Liver (tissue), 9 donors: ENCODE measurements around the gene AFAP1. TPM values are rescaled to one million over a fixed set of nuclear protein-coding genes. Genes with fewer than 3 reads are reported as not detected.

Experiments
- DNase-seq: peaks from one replicate; pipeline ENCODE4 v3.0.0-alpha.2; 2017; ENCODE audit warnings: low spot score
- H3K27ac ChIP-seq, 2 donors: one replicate each; pipeline ENCODE4 v1.7.0; 2013; ENCODE audit warnings: inconsistent platforms in 2 of 2, low read length in 2 of 2, control low read depth in 1 of 2, low read depth in 1 of 2, mild to moderate bottlenecking in 1 of 2
- H3K27me3 ChIP-seq, 4 donors: one replicate each; pipeline versions ENCODE4 v1.6.1 to v1.7.0; 2013; ENCODE audit warnings: low read length in 3 of 4, inconsistent platforms in 1 of 4, mild to moderate bottlenecking in 1 of 4, moderate library complexity in 1 of 4; ENCODE audit not compliant: control insufficient read depth in 4 of 4, insufficient read depth in 4 of 4
- H3K36me3 ChIP-seq, 4 donors: one replicate each; pipeline versions ENCODE4 v1.6.1 to v1.7.0; 2013; ENCODE audit warnings: low read length in 3 of 4, mild to moderate bottlenecking in 3 of 4, low read depth in 1 of 4, moderate library complexity in 1 of 4; ENCODE audit not compliant: control insufficient read depth in 4 of 4, insufficient read depth in 3 of 4
- H3K4me1 ChIP-seq, 4 donors: one replicate each; pipeline versions ENCODE4 v1.6.1 to v1.7.0; 2013; ENCODE audit warnings: low read length in 3 of 4, mild to moderate bottlenecking in 3 of 4, moderate library complexity in 1 of 4; ENCODE audit not compliant: control insufficient read depth in 4 of 4, insufficient read depth in 4 of 4
- H3K4me3 ChIP-seq, 3 donors: one replicate each; pipeline versions ENCODE4 v1.6.1 to v1.7.0; 2013; ENCODE audit warnings: low read length in 3 of 3, control low read depth in 1 of 3, low read depth in 1 of 3, mild to moderate bottlenecking in 1 of 3
- H3K9ac ChIP-seq, 2 donors: one replicate each; pipeline ENCODE4 v1.7.0; 2013; ENCODE audit warnings: low read length in 2 of 2, mild to moderate bottlenecking in 2 of 2, moderate library complexity in 2 of 2, control low read depth in 1 of 2, low read depth in 1 of 2
- H3K9me3 ChIP-seq, 4 donors: one replicate each; pipeline versions ENCODE4 v1.6.1 to v1.7.0; 2013; ENCODE audit warnings: low read length in 3 of 4; ENCODE audit not compliant: control insufficient read depth in 4 of 4
- EGR1 ChIP-seq, 2 donors: IDR thresholded peaks; 2 replicates each; pipeline ENCODE4 v1.6.1; 2016 to 2018; ENCODE audit warnings: antibody characterized with exemption in 2 of 2, low read depth in 2 of 2
- FOXA1 ChIP-seq: IDR thresholded peaks from 2 replicates; pipeline ENCODE4 v1.6.1; 2016; ENCODE audit warnings: antibody characterized with exemption
- FOXA2 ChIP-seq: IDR thresholded peaks from 2 replicates; pipeline ENCODE4 v1.6.1; 2016; ENCODE audit warnings: antibody characterized with exemption
- GABPA ChIP-seq, 2 donors: IDR thresholded peaks in 1 of 2; conservative IDR thresholded peaks in 1 of 2; 2 replicates each; pipeline ENCODE4 v1.6.1; 2016; ENCODE audit warnings: antibody characterized with exemption in 2 of 2, mild to moderate bottlenecking in 1 of 2, moderate library complexity in 1 of 2
- HNF4A ChIP-seq, 2 donors: conservative IDR thresholded peaks; 2 replicates each; pipeline ENCODE4 v1.6.1; 2016; ENCODE audit warnings: antibody characterized with exemption in 2 of 2, mild to moderate bottlenecking in 2 of 2
- HNF4G ChIP-seq: IDR thresholded peaks from 2 replicates; pipeline ENCODE4 v1.6.1; 2016; ENCODE audit warnings: antibody characterized with exemption
- JUND ChIP-seq, 2 donors: IDR thresholded peaks; 2 replicates each; pipeline ENCODE4 v1.6.1; 2016; ENCODE audit warnings: antibody characterized with exemption in 2 of 2
- RAD21 ChIP-seq, 2 donors: IDR thresholded peaks; 2 replicates each; pipeline ENCODE4 v1.6.1; 2016; ENCODE audit warnings: antibody characterized with exemption in 2 of 2, mild to moderate bottlenecking in 2 of 2
- RXRA ChIP-seq, 2 donors: IDR thresholded peaks; 2 replicates each; pipeline ENCODE4 v1.6.1; 2017 to 2018; ENCODE audit warnings: antibody characterized with exemption in 2 of 2, mild to moderate bottlenecking in 1 of 2
- SP1 ChIP-seq: IDR thresholded peaks from 2 replicates; pipeline ENCODE4 v1.6.1; 2018; ENCODE audit warnings: antibody characterized with exemption, mild to moderate bottlenecking
- TAF1 ChIP-seq: conservative IDR thresholded peaks from 2 replicates; pipeline ENCODE4 v1.6.1; 2016; ENCODE audit warnings: antibody characterized with exemption, mild to moderate bottlenecking
- YY1 ChIP-seq: IDR thresholded peaks from 2 replicates; pipeline ENCODE4 v1.6.1; 2016; ENCODE audit warnings: antibody characterized with exemption, mild to moderate bottlenecking
- WGBS: extraction: QIAGEN DNeasy Blood & Tissue Kit; methylation state at CpG from one replicate; pipeline ENCODE4 v1.1.7; 2013; 5-methylcytosine and 5-hydroxymethylcytosine counted together
- polyA plus RNA-seq, 2 donors: library from polyadenylated mRNA; stranded (reverse) in 1 of 2; unstranded in 1 of 2; fragments of 200-250 nt in 1 of 2; fragments of >200 nt in 1 of 2; fragmentation: Nextera tagmentation in 1 of 2; extraction: Ambion mirVana in 1 of 2; gene quantifications; one replicate each; pipeline versions ENCODE4 v1.2.1 to v1.2.3, GENCODE V29; 2013 to 2015
- total RNA-seq, 2 donors: library from RNA; depleted of rRNA; stranded (reverse); fragments of >200 nt; gene quantifications; one replicate each; pipeline ENCODE4 v1.2.3, GENCODE V29; 2014
- TF ChIP-seq, protein P1 (sequence below): IDR thresholded peaks from 2 replicates; pipeline ENCODE4 v1.6.1; 2016; ENCODE audit warnings: antibody characterized with exemption
- TF ChIP-seq, protein P2 (sequence below): IDR thresholded peaks from 2 replicates; pipeline ENCODE4 v1.6.1; 2016; ENCODE audit warnings: antibody characterized with exemption
- TF ChIP-seq, protein P3 (sequence below): fragments of 150-350 bp; IDR thresholded peaks from 2 replicates; pipeline ENCODE4 v1.5.1; 2017; ENCODE audit warnings: improper control_type of control experiment, low read depth, low read length; ENCODE audit not compliant: missing input control
- TF ChIP-seq, protein P4 (sequence below): IDR thresholded peaks from 2 replicates; pipeline ENCODE4 v1.6.1; 2016; ENCODE audit warnings: antibody characterized with exemption
- donor health status: healthy.
- donor health status: healthy.
- donor health status: healthy.
- donor health status: healthy.
- donor health status: healthy.

AFAP1 gene
- total and polyA plus RNA-seq, 4 donors, result 0.40 to 3.2 (median 1.6) TPM

DNA sequence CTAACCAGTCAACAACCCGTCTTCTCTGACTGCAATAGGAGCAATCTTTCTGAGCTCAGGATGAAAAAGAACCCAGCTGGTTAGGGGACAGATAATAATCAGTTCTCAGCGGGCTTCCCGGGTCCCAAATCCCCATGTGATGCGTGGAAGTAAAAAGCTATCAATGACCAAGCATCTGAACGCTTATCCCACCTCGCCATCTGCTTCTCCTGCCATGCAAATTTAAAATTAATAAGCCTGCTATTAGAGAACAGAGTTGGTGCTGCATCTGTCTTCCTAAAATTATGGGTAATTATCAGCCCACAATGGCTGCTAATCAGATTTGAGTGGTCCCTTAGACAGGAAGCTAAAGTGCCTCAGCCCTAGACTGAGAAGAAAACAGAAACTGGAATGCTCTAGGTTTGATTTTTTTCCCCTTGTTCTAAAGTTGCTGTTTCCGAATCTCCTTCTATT is 37.5 kb downstream of the AFAP1 start:
- DNase-seq, result no peak
- H3K9ac ChIP-seq, result no peak overlapping the region
- H3K27ac ChIP-seq, result no peak overlapping the region
- H3K36me3 ChIP-seq, result no peaks in the 10 kb centered on the region
- peaks cover 0 to 2% (median 0%) of the 10 kb centered on the region in 4 donors for H3K27me3 ChIP-seq
- 68% methylated on average over 7 of the region's 7 CpGs for WGBS
- H3K4me3 ChIP-seq, result no peak overlapping the region
- H3K9me3 ChIP-seq, result no peaks in the 10 kb centered on the region
- TF ChIP-seq FOXA2, result no peak
- TF ChIP-seq, protein P1, sequence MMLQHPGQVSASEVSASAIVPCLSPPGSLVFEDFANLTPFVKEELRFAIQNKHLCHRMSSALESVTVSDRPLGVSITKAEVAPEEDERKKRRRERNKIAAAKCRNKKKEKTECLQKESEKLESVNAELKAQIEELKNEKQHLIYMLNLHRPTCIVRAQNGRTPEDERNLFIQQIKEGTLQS, result no peak
- TF ChIP-seq, protein P2, sequence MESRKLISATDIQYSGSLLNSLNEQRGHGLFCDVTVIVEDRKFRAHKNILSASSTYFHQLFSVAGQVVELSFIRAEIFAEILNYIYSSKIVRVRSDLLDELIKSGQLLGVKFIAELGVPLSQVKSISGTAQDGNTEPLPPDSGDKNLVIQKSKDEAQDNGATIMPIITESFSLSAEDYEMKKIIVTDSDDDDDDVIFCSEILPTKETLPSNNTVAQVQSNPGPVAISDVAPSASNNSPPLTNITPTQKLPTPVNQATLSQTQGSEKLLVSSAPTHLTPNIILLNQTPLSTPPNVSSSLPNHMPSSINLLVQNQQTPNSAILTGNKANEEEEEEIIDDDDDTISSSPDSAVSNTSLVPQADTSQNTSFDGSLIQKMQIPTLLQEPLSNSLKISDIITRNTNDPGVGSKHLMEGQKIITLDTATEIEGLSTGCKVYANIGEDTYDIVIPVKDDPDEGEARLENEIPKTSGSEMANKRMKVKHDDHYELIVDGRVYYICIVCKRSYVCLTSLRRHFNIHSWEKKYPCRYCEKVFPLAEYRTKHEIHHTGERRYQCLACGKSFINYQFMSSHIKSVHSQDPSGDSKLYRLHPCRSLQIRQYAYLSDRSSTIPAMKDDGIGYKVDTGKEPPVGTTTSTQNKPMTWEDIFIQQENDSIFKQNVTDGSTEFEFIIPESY, result no peak
- no peak for TF ChIP-seq RAD21 (IDR thresholded peaks at IDR 0.05)
- no peak for TF ChIP-seq SP1
- no peak for TF ChIP-seq FOXA1
- TF ChIP-seq GABPA (IDR thresholded peaks at IDR 0.05 in 1 of 2, conservative IDR thresholded peaks at IDR 0.05 in 1 of 2), result no peak
- no peak for TF ChIP-seq JUND (IDR thresholded peaks at IDR 0.05)
- no peak for TF ChIP-seq HNF4A (conservative IDR thresholded peaks at IDR 0.05)
- TF ChIP-seq, protein P3, sequence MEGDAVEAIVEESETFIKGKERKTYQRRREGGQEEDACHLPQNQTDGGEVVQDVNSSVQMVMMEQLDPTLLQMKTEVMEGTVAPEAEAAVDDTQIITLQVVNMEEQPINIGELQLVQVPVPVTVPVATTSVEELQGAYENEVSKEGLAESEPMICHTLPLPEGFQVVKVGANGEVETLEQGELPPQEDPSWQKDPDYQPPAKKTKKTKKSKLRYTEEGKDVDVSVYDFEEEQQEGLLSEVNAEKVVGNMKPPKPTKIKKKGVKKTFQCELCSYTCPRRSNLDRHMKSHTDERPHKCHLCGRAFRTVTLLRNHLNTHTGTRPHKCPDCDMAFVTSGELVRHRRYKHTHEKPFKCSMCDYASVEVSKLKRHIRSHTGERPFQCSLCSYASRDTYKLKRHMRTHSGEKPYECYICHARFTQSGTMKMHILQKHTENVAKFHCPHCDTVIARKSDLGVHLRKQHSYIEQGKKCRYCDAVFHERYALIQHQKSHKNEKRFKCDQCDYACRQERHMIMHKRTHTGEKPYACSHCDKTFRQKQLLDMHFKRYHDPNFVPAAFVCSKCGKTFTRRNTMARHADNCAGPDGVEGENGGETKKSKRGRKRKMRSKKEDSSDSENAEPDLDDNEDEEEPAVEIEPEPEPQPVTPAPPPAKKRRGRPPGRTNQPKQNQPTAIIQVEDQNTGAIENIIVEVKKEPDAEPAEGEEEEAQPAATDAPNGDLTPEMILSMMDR, result no peak
- no peak for TF ChIP-seq EGR1 (IDR thresholded peaks at IDR 0.05; ENCODE audit: low read depth in 2 of 2)
- TF ChIP-seq, protein P4, sequence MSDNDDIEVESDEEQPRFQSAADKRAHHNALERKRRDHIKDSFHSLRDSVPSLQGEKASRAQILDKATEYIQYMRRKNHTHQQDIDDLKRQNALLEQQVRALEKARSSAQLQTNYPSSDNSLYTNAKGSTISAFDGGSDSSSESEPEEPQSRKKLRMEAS, result no peak
- TF ChIP-seq TAF1, result no peak
- TF ChIP-seq YY1, result no peak
- no peak for TF ChIP-seq RXRA (IDR thresholded peaks at IDR 0.05)
- no peaks in the 10 kb centered on the region for H3K4me1 ChIP-seq

DNA sequence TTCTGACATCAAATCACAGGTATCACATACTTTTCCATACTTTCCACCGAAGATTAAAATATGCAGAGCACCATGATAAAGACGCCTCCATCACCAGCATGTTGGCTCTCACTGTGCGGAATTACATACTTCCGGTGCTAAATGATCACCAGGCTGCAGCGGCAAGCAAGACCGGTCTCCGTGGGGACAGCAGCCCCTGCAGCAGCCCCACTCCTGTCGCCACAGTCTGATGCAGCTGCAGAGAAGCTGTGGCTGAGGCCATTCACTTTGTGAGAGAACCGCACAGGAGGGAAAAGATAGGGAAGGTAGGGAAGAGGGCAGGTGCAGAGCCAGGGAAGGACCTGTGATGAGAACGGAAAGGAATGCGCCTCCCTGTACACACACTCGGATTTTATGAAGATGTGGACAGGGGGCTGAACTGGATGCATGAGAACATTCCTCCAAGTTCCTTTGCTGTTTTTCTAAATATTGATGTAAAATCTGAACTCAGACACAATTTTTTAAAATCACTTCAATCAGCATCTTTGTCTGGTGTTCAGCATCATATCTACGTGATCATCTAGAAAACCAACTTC is 38.3 kb downstream of the AFAP1 start:
- no peak for DNase-seq
- Histone ChIP-seq H3K27ac (no peak overlapping the region), H3K9me3 (no peaks in the 10 kb centered on the region), H3K4me1 (no peaks in the 10 kb centered on the region), H3K36me3 (no peaks in the 10 kb centered on the region), H3K27me3 (peaks cover 0 to 2% (median 0%) of the 10 kb centered on the region in 4 donors), H3K9ac (no peak overlapping the region), H3K4me3 (no peak overlapping the region)
- 78% methylated on average over 13 of the region's 13 CpGs for WGBS
- TF ChIP-seq HNF4G, result no peak
- TF ChIP-seq RAD21 (IDR thresholded peaks at IDR 0.05), result no peak
- no peak for TF ChIP-seq FOXA1
- no peak for TF ChIP-seq HNF4A (conservative IDR thresholded peaks at IDR 0.05)
